Left forelimb (tissue), 1 donor: ENCODE measurements around the gene ATRX.
"Not testable (repeated sequence)": the region's sequence is repeated elsewhere in the genome, so short reads cannot be mapped to it uniquely, and the experiment has no call there.

Source experiments
- DNase-seq: peaks from one replicate; pipeline ENCODE4 v3.0.0-alpha.2; 2018; ENCODE audit warnings: low spot score

Gene ATRX

DNA sequence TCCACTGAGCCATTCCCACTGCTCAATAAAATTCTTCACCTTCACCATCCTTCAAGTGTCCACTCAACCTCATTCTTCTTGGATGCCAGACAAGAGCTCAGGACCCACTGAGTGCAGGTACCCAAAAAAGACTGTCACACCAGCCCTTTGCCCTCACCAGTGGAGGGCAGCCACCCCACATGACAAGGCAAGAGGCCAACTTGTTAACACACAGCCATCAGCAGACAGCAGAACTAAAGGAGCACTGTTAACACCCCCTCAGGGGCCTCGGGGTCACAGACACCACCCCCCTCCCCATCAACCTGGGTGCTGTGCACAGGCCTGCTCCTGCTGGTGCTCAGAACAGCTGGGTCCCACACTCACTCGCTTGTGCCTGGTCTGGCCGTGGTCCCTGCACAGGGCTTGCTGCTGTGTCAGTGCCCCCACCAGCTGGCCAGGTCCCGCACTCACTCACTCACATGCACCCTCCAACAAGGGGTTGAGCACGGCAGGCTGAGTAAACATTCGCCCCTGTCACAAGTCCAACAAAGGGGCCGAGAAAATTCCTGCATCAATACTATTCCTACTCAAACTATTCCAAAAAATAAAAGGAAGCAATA, 54.1 kb downstream of the ATRX start:
- no peak for DNase-seq

DNA sequence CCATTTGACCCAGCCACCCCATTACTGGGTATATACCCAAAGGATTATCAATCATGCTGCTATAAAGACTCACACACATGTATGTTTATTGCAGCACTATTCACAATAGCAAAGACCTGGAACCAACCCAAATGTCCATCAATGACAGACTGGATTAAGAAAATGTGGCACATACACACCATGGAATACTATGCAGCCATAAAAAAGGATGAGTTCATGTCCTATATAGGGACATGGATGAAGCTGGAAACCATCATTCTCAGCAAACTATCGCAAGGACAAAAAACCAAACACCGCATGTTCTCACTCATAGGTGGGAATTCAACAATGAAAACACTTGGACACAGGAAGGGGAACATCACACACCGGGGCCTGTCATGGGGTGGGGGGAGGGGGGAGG, 59.9 kb downstream of the ATRX start:
- not testable (repeated sequence) for DNase-seq

DNA sequence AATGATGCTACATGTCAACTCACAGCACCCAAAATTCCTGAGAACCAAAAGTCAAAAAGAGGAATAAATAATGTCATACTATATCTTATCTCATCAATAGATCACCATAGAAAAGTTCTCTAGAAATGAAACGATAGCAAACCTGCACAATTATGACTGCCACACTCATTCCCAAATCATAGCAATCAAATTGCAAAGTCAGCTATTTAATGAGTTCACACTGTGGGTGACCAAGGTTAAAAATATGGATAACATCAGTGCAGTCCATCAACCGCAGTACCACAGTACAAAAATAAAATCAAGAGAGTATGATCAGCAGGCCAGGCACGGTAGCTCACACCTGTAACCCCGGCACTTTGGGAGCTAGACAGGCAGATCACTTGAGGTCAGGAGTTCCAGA, 62.3 kb downstream of the ATRX start:
- no peak for DNase-seq

DNA sequence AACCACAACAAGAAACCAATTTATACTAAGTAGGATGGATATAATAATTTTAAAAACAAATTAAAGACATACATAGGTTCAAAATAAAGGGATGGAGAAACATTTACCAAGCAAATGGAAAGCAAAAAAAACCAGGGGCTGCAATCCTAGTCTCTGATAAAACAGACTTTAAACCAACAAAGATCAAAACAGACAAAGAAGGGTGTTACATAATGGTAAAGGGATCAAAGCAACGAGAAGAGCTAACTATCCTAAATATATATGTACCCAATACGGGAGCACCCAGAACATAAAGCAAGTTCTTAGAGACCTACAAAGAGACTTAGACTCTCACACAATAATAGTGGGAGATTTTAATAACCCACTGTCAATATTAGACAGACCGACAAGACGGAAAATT, 66.6 kb downstream of the ATRX start:
- no peak for DNase-seq

DNA sequence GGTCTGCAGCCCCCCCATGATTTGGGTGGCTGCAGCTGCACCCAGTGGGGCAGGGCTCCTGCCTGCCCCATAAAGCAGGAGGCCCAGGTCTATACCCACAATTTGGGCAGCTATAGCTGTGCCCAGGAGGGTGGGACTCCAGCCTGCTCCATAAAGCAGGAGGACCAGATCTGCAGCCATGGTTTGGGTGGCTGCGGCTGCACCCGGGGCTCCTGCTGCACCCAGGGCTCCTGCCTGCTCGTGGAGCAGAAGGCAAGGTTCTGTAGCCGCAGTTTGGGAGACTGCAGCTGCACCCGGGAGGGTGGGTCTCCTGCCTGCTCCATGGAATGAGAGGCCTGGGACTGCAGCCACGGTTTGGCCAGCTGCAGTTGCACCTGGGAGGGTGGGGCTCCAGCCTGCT, 81.1 kb downstream of the ATRX start:
- no peak for DNase-seq

DNA sequence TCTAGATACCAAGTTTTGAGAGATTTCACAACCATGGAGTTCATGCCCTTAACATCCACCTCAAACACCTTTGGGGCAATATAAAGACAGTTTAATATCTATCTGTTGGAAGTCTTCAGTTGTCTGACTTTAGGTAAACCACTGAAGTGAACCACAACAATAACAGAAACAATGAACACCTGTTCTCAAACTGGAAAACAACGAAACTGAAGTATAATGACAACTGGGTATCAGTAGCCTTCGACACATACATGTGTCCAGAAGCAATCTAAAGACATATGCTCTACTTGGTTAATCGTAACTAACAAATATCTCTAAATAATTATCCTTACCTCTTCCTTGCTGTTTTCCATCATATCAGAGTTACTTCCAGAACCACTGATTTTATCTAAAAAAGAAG, 87.8 kb downstream of the ATRX start:
- no peak for DNase-seq

DNA sequence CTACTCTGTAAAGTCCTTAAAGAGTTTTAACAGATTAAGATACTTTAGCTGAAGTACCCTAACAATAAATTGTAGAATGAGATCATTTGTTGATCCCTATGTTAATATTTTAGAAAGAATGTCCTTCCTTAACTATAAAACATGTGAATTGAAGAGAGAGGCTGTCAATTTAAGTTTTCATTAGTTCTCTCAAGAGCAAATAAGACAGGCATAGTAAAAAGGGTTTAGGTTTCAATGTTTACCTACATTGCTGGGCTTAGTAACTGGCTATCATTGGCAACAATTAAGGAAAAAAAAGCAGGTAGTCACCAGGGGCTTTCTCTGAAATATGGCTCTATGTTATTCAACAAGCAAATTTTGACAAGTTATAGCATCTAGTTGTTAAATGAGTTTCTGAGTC, 91.5 kb downstream of the ATRX start:
- no peak for DNase-seq

DNA sequence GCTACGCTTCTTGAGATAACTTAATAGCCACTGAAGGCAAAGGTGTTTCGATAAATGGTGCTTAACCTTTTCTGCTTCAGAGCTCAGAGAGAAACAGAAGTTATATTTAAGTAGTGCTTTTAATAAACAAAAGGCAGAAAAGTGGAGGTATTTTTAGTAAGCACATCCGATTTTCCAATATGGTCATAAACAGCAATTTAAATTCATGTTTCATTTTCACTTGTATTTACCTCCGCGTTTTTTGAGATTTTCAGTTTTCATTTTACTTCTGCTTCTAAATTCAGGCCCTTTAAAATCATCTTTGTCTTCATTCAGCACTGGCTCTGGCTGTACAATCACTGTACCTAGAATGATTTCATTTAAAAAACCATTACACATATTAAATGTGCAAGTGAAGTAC, 92.4 kb downstream of the ATRX start:
- no peak for DNase-seq

DNA sequence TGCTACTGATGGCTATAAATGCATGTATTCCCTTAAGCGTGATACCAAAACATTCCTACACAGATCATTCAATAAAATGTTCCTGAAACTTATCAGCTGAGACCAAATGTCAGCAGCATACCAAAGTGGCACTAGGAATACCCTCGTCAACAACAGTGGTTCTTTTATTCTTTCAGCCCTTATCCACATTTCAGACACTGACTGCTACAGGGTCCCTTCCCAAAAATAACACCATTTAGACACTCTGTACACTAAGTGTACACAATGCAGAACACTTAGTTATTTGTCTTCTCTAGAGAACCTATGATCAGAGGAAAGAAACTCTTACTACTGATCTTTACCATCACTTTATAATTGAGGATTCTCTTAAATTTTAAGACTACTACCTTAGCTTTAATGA, 94.1 kb downstream of the ATRX start:
- no peak for DNase-seq

DNA sequence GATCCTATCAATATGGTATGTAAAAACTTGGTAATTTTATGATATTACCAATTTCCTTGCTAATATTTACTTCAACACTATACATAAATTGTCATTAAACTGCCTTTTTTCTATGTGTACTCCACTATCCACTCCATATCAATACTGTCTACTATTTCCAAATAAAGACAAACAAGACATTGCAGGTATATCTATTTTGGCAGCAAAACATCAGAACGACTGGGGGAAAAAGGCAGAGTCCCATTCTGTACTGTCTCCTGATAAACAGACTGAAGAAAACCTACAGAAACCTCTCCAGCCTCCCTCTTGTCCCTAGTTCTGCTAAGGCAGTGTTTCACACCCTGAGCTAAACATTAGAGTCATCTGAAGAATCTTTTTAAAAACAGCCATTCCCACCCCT, 96.6 kb downstream of the ATRX start:
- DNase-seq, result no peak

DNA sequence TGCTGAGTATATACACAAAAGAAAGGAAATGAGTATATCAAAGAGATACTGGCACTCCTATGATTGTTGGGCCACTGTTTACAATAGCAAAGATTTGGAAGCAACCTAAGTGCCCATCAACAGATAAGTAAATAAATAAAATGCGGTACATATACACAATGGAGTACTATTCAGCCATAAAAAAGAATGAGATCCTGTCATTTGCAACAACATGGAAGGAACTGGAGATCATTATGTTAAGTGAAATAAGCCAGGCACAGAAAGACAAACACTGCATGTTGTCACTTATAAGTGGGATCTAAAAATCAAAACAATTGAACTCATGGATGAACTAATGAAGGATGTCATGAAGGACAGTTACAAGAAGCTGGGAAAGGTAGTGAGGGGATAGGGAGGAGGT, 100.3 kb downstream of the ATRX start:
- not testable (repeated sequence) for DNase-seq

DNA sequence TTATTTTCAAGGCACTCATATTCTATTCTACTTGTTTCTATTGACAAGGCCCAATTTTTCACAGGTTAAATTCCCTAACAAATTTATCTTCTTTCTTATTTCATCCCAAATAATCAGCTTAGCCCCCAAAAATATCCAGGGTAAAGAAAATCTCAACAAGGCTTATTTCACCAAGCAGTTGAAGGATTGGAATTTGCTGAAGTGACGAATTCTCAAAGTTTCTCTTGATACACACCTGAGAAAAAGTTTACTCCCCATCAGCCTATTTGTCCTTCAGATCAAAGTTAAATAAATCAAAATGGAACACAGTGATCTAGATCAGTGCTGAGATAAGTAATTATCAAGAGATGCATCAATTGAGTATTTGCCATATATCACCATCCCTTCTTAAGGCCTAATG, 106.9 kb downstream of the ATRX start:
- no peak for DNase-seq

DNA sequence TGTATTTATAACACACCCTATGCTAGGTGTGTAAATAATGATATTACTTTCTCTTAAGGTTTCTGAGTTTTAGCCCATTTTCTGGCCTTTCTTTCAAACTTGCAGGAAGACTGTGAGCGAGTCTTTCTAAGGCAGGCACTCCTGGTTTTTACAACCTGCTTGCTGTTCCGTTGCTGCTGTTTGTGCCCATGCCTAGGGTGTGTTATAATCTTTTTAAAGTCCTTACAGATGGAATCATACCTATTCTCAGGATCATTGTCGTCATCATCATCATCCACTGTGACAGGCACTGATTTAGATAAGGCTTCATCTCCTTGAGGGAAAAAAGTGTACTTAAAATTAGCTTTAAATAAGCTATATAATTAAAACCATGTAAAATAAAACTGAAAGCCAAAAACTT, 110.0 kb downstream of the ATRX start:
- no peak for DNase-seq

DNA sequence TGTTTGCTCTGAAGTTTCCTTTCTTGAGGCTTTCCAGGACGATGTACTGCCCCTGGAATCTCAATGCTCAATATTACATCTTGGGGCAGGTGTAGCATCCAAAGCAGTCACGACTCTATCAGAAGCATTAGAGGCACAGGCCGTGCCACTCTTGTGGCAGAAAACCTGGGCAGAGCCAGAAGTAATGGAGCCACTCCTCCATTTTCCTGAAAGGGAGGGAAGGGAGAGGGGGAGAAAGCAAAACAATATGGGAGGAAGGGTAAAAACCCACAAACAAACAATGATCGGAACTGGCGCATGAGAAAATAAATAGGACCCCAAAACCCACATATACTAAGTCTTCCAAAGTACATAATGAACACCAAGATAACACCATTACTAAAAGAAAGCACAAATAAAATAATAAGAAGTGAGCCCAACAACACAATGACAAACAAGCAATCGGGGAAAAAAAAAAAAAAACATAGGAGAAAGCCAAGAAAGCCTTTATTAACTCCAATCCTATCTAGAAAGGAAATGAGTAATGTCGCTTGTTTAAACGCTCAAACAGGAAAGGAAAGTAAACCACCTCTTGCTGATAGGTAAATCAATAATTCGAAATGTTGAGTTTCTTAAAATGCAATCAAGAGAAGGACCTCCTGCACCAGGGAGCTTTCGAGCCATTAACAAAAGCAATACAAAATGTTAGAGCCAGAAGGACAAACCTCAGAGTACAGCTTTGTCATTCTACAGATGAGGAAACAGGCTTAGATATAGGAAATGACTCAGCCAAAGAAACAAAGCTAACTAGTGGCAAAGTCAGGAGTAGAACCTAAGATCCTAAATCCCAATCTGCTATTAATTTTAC, 117.4 kb downstream of the ATRX start:
- DNase-seq, result no peak

DNA sequence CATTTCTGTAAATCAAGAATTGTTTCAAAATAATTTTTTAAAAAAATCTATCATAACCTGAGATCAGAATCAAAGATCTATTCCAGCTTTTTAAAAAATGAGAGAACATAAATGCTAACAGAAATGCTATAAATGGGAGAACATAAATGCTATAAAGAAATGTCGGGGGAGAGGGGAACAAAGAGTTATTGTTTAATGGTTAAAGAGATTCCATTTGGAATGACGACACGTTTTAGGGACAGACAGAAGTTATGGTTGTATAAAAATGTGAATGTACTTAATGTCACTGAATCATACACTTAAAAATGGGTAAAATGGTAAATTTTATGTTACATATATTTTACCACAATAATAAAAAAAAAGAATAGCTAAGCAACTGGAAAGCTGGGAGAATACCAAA, 127.1 kb downstream of the ATRX start:
- no peak for DNase-seq

DNA sequence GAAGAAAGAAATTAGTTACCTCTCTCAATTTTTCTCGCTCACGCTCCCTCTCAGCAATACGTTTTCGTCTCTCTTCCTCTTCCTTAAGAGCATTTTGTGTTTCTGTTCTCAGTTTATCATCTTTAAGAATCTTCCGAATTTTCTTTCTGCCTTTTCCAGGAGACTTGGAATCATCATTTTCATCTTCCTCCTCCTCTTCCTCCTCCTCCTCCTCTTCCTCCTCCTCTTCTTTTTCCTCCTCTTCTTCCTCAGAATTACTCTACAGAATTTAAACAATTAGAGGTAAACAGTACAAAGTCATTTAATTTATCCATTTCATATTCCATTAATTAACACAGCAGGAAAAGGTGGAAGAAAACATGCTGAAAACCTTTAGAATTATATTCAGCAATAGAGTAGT, 133.9 kb downstream of the ATRX start:
- DNase-seq, result no peak

DNA sequence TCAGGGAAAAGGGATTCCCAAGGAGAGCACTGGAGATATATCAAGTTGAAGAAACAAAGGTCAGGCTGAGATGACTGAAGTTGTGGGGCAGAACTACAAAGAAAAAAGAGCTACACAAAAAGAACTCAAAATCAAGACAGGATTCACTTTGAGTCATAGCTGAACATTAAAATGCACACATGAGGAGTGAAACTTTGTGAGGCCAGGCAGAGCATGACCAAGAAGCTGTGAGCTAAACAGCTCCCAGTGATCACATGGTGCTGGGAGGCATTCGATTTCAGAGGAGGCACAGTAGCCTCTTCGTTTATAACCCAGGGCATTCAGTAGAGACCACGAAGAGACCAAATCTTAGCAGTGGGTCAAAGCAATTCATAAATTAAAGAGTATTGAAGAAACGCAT, 145.3 kb downstream of the ATRX start:
- DNase-seq, result no peak

DNA sequence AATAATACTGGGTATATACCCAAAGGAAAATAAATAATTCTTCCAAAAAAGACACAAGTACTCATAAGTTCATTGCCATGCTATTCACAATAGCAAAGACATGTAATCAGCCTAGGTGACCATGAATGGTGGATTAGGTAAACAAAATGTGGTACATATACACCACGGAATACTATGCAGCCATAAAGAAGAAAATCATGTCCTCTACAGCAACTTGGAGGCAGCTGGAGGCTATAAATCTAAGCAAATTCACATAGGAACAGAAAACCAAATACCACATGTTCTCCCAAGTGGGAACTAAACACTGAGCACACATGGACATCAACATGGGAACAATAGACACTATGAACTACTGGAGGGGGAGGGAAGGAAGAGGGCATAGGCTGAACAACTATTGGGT, 146.2 kb downstream of the ATRX start:
- no peak for DNase-seq

DNA sequence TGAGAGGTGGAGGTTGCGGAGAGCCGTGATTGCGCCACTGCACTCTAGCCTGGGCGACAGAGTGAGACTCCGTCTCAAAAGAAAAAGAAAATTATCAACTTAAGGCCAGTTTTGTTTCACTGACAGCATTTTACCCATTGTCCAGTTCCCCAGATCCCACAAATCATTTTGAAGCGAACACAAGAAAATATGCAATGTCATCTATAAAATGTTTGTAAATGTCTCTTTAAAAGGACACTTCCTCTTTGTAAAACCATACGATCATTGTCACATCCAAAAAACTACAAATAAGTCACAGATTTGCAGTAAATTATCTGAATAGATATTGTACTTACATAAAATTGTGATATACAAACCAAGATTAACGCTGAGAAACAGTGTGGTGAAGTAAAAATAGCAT, 147.6 kb downstream of the ATRX start:
- no peak for DNase-seq

DNA sequence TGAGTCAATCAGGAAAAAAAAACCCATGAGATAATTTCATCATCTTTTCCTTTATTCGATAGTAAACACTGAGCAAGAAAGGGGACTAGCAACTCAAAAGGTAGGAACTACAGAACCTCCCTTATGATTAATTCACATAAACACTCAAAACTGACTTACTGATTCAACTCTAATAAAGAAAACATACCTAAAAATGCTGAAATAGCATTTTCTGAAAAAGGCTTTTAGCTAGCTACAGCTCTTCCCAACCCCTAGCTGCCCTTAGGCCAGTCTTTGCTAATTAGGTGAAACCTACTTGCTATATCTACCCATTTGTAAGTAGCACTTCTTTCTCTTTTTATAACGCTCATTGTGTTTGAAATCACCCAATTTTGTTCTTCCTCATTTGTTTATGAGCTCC, 150.6 kb downstream of the ATRX start:
- DNase-seq, result no peak

DNA sequence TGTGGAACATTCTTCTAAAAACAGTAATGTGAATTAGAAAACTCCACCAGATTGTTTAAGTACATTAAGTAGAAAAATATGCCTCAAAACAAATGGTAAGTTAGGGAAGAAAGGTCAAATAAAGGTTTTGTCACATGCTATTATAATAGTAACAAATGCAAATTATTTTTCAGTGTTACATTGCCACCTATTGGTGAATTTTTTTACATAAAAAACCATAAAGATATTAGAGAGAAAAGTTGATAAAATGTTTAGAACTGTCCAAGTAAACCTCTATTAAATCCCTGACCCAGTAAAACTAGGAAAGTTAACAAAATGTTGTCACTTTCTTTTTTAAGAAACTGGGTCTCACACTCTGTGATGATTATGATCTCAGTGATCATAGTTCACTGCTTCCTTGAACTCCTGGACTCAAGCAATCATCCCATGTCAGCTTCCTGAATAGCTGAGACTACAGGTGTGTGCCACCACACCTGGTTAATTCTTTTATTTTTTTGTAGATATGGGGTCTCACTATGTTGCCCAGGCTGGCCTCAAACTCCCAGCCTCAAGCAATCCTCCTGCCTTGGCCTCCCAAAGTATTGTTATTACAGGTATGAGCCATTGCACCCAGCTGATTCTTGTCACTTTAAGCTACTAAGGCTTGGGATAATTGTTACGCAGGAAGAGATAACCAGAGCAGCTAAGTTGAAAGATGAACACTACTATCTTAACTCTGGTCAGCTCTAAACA, 157.6 kb downstream of the ATRX start:
- DNase-seq, result no peak

DNA sequence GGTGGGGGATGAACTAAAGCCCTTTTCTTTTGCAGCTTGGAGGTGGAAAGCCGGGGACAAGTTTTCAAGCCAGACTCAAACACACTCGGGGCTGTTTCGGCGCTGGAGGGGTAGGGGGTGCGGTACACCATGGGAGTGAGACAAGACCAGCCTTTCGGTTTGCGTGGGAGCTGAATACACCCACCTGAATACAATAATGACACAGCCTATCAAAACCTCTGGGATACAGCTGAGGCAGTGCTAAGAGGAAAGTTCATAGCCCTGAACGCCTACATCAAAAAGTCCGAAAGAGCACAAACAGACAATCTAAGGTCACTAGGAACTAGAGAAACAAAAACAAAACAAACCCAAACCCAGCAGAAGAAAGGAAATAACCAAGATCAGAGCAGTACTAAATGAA, 163.3 kb downstream of the ATRX start:
- no peak for DNase-seq

DNA sequence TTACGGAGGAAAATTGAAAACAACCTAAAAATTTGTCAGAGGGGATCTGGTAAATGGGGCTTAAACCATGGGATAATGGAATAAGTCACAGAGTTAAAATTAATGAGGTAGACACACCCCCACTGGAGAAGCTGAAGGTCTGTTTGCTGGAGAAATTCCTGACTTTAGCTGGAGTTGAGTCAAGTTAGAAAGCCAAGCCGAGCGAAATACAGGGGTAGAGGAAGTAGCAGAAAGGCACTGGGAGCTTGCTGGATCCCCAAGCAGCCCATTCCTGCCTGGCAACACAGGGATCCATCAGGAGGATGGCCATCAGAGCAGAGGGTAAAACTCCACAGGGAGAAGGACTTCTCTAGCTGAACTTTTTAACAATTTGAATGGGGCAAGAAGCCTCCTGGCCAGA, 163.8 kb downstream of the ATRX start:
- no peak for DNase-seq
